NCI-H526 treated with DMSO at 0.1 percent for 48 hours (cell line): ENCODE data around the gene MFAP4.

Experiments used
- DNase-seq: peaks from one replicate; lab custom pipeline; 2025; lab: John Stamatoyannopoulos, UW

MFAP4 gene

DNA sequence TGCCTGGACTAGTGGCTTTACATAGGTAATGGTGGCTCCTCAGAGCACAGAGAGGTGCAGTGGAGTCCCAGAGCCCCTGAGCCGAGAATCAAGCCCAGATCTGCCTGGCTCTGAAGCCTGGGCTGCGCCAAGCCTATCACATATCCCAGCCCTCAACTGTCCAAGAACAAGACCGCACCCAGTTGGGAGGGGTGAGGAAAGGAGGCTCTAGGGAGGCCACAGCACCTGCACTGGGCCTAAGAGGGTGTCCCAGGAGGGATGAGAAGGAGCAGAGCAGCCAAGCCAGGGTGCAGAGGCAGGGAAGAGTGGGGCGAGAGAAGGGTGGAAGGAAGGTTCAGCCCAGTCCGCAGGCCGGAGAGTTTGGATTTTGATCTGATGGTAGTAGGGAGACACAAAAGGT is 23.1 kb upstream of the MFAP4 start:
- no peak for DNase-seq

DNA sequence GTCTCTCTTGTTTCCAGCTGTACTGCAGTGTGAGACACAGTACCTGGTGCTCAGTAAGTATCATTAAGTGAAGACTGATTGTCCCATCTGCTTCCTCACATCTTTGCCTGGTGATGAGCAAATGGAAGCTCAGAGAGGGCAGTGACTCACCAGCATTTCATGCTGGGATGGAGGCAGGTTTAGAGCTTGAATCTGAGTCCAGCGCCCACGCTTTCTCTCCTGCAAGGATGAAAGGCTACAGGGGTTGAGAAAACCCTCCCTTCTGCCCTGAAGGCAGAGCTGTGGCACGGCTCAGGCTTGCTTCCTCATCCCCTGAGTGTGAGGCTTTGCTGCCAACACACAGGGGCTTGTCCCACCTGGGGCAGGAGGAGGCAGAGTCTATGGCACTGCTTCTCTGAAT is 22.5 kb upstream of the MFAP4 start:
- no peak for DNase-seq

DNA sequence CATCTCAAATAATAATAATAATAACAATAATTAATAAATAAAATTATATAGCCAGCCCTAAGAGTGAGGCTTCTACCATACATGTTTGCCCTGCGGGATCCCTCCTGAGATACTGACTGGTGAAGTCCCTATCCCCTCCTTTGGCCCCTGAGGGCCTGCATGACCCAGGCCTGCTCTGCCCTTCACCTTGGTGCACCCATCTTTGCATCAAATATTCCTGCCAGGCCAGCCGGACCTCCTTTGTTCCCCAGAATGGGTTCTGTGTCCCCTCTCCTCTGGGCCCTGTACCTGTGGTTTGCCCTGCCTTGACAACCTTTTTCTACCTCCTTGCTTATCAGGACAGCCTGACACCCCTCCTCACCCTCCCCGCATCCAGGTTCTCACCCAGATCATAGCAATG is 22.1 kb upstream of the MFAP4 start:
- DNase-seq = no peak

DNA sequence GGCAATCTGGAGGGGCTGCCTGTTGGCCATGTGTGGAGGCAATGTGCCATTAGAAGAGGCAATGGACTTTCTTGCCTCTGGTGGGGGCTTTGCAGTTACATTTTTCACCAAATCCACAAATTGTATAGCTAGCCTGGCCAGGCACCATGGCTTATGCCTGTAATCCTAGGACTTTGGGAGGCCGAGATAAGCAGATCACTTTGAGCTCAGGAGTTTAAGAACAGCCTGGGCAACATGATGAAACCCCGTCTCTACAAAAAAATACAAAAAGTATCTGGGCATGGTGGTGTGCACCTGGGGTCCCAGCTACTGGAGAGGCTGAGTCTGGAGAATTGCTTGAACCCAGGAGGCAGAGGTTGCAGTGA is 21.3 kb upstream of the MFAP4 start:
- no peak for DNase-seq

DNA sequence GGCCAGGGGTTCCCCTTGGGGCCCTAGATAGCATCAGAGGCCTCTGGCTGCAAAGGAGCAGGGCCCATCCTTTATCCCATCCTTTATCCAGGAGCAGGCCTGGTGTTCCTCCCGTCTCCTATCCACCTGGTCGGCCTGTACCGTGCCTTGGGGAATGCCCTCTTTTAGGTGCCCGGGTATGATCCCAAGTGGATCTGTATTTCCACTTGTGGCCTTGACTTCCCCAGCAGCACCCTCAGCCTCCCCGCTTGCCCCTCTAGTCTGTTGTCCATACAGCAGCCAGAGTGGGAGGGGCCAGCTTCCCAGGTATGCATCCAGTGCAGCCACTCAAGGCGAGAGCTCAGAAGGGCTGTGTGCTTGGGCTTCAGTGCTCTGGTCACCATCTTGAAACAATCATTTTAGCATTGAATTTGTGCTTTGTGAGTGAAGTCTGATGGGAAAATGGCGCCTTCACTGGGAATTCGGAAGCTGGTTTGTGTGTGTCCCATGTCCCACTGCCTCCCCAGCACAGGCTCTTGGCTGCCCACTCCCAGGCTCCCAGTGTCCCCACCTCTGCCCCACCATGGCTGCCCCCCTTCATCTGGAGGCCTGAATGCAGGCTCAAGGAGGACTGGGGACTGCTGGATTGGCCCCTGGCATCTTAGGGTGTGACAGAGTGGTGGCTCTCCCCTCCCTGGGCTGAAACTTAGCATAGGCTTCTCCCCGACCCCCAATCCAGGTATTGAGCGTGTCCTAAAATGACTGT is 20.8 kb upstream of the MFAP4 start:
- no peak for DNase-seq

DNA sequence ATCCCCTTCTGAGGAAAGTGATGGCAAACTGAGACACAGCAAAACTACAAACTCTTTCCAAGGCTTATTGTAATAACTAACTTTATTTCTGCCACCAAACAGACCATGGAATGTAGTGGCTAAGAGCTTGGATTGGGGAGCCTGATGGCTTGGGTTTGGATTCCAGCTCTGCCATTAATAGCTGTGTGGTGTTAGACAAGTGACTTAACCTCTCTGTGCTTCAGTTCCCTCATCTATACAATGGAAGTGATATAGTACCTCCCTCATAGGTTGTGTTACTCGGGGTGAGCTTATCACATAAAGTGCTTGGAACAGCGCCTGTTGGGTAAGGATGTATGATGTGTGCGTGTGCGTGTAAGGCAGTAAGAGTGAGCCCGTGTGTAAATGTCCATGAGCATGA is 18.1 kb upstream of the MFAP4 start:
- no peak for DNase-seq

DNA sequence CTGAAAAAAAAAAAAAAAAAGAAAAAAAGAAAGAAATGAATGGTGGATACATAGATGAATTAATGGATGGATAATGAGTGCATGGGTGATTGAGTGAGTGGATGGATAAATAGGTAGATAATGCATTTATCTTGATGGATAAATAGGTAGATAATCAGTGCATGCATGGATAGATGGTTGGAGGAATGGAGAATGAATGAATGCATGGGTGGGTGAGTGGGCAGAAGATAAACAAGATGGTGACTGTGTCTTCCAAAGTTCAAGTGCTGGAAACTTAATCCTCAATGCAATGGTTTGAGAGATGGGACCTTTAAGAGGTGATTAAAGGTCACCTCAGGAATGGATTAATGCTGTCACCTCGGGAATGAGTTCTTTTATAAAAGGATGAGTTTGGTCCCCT is 17.3 kb upstream of the MFAP4 start:
- no peak for DNase-seq

DNA sequence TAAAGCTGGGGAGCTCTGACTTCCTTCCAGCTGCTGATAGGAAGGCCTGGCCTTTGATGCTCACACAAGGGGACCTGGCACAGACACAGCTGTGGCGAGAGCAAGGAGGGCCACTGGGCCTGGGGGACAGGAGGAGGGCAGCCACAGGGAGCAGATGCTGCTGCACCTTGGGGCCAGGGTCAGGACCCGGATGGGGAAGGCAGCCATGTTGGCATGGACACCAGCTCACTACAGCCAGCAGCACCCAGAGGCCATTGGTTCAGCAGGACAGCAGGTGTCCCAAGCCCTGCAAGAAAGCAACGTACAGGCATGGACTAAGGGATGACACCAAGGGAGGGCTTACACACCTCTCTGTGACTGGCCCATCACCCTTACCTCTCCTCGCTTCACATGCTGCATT is 16.0 kb upstream of the MFAP4 start:
- DNase-seq = no peak

DNA sequence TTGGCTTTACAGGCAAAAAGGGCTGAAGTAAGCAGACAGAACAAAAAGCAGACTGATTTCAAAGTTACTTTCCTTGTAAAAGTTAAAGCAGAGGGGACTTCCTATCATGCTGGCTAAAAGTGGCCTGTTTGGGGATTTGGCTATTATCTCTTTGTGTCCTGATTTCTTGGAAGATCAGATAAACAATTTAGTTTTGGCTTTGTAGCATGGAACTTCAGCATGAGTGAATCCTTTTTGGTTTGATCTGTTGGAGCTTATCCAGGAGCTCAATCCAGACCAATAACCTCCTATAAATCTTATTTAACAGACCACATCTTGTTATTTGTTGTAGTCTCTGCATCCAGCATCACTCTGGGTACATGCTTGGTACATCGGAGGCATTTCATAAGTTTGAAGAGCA is 15.2 kb upstream of the MFAP4 start:
- DNase-seq = no peak

DNA sequence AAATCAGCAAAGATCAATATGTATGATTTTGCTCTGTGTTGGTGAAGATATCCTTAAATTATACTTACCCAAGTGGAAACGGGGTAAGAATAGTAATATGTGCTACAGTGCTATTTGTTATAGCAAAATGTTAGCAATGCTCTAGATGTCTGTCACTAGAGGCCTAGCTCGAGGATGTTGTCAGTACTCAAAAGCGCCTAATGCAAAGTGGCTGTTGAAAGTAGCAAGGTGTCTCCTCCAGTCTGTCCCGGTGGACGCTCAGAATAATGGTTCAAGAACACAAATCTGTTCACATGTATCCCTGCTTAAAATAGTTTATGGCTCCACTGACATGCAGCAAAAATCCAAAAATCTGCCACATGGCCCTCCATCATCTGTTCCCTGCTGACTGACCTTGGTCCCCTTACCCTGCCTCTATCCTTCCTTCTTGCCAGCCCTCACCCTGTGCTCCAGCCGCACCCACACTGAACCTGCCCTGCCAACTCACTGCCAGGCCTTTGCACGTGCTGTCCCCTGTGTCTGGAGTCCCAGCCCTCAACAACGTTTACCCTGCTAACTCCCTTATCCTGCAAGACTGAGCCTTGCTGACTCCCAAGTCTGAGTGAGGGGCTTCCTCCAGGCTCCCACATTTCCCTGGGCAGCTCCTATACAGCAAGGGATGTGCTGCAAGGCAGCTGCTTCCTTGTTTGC is 14.5 kb upstream of the MFAP4 start:
- DNase-seq = no peak

DNA sequence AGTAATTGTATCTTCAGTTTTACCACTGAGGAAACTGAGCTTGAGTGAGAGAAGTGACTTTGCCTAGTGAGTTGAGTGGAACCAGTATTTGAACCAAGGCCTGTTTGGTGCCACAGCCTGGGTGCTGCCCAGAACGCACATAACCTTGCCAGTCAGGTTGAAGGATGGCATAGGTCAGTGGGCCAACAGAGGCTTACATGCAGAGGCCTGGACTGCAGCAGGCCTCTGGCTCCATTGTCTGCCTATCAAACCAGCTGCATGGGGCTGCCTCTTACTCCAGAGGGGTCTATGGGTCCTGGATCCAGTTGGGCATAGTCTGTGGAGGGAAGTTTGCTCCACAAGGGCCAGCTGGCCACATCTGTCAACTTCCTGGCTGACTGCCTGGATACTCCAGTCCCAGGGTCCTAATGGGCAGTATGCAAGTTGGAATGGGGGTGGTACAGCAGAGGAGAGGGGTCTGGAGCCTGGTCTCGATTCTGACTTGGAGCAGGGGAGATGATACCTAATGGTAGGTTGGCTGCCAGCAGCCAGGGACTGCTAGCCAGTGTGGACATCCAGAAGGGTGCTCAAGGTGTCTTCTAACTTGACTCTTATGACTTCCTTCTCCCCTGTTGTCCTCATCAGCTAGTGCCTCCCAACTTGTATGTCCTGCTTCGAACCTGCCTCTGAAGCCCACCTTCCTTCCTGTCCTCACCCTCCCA is 12.9 kb upstream of the MFAP4 start:
- no peak for DNase-seq

DNA sequence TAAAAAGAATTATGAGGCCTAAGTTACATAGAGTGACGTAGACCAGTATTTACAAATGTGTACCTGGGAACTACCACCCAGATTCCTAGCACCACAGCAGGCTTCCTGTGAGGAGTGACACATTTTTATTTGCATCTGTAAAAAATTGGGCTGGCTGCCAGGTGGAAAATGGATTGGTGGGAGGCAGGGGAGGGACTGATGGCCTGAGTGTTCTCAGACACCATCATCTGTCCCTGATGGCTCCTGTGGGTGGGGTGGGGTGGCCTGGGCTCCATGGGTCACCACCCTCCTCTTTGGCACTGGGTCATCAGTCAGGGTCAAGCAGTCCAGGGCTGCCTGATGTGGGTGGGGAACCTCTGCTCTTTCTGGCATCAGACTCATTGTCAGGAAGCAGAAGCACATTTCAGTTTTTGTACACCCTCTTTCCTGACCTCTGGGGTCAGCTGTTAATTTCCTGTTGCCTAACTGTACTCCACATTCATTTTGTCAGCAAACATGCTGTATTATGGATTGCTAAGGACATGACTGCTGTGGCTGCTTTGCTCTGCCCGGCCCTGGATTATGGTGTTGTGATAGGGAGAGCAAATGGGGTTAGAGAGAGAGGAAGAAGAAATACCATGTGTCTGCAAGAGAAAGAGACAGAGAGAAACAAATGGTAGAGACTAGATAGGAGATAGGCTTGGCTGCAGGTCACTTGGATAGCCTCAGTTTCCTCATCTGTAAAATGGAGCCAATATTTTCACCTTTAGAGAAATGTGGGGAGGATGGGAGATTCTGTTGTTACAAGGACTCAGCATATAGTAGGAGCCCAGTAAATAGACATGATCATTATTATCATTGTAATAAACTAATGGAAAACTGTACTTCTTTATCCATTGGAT is 11.6 kb upstream of the MFAP4 start:
- DNase-seq = no peak

DNA sequence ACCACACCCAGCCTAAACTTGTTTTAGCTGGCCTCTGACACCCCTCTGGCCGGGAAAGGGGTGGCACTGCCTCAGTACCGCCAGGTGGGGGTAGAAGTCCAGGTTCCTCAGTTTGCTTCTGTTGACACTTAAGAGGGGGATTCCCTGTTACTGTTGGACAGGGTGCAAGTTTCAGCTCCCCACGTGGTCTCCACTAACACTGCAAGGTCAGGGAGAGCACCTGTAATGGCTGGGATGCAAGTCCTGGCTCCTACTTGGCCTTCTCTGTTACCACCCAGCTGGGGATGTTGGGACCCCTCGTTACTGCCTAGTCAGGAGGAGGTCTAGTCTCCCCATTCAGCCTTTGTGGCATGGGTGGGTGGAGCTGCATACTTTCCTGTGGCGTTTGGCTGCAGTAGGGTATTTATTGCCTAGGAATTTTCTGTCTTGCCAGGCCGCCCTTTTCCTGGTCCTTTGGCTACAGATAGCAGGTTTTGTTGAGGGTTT is 10.6 kb upstream of the MFAP4 start:
- no peak for DNase-seq

DNA sequence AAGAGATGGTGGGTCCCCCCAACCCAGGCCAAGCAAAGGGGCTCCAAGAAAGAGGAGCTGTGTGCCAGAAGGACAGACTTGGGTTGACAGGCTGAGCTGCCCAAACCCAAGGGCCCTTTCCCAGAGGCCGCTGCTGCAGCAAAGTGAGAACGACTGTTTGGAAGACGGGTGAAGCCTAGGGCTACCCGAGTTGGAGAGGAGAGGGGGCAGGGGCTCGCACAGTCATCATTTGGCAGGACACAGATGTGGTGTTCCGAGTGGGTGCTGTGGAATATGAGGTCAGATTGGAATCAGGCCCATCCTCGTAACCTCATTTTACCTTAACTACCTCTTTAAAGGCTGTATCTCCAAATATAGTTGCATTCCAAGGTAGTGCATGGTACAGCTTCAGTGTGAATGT is 5.3 kb upstream of the MFAP4 start:
- no peak for DNase-seq

DNA sequence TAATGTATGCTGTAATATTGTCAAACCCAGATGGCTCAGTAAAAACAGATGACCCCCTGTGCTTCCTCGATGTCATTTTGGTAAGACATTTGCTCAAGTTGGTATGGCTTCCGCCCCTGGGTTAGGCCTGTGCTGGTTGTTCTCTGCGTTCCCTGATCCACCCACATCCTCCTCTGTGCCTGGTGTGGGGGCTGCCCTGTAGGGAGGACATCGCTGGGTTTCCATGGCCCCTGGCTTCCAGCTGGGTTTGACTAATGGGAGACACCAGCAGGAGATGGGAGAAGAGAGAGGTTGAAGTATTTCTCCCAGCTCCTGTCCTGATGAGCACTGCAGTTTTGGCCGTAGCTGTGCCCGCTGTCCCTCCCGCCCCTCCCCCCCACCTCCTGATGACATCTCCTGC is 4.4 kb upstream of the MFAP4 start:
- no peak for DNase-seq

DNA sequence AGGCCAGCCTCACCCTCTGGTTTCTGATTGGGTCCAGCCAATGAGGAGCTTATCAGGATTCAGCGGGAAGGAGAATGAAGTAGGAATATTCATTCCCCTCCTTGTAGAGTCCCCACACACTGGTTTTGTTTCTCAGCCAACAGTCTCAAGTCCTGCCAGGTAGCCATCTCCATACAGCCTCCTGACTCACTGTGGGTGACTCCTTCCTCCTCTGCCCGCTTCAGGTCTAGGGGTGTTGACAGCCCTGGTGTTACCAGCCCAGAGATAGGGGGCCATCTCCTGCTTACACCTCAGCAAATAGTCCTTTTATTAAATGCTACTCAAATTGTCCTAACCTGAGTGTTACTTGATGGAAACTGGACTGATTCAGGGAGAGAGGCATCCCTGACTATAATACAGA is 4.0 kb upstream of the MFAP4 start:
- DNase-seq = no peak

DNA sequence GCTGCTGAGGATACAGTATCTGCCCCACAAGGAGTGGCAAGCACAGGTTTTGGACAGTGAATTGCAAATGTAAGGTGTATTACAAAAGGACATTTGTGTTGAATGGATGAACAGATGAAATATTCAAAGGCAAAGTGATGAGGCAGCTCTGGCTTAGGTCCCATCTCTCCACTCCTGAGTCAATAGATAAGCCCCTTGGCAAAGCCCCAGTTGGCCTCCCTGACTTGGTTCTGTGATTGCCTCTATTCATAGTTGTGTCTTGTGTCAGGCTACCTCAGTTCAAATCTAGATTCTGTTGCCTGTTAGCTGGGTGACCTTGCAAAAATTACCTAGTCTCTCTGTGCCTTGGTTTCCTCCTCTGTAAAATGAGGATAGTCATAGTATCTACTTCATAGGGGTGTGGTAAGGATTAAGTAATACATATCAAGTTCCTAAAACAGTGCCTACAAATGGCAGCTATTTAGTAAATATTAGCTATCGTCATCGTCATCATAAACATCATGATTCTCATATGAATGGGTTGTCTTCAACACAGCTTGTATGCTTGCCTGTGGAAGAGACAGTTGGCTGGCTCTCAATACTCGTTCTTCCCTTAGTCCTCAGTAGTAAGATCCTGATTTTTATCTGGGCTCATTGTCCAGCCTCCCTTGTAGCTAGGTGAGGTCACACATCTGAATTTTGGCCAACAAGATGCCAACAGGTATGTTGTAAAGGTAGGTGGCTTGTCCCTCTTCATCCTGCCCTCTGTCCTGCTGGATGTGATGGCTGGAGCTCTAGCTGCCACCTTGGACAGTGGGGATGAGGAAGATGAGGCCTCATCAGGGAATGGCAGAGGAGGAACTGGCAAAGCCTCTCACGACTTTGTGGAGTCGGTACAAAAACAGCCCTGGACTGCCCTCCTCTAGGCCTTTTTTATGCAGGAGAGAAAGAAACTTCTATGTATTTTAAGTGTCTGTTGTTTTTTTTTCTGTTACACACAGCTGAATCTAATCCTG is 2.1 kb upstream of the MFAP4 start:
- no peak for DNase-seq

DNA sequence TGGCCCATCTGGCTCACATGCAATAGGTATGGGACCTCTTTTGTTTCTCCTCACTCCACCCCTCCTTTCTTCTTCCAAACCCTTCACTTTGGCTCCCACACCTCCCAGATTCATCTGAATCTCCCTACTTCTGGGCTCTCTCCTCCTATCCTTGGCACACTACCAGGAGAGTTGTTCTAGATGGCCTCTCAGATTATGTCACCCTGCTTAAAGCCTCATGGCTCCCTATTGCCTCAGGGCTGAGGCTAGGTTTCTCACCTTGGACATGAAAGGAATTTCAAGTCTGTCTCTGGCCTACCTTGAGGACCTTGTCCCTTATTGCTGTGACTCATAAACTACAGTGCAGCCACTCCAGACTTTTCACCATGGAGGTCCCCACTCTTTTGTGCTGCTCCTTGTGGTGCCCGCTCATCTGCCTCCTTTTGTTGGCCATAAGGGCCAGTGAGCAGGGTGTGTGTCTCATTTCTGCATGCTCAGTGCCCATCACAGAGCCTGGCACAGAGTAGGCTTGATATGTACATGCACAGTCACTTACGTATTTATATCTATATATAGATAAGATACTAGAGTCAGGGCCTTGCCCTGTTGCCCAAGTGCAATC is 1.0 kb upstream of the MFAP4 start:
- DNase-seq = no peak

DNA sequence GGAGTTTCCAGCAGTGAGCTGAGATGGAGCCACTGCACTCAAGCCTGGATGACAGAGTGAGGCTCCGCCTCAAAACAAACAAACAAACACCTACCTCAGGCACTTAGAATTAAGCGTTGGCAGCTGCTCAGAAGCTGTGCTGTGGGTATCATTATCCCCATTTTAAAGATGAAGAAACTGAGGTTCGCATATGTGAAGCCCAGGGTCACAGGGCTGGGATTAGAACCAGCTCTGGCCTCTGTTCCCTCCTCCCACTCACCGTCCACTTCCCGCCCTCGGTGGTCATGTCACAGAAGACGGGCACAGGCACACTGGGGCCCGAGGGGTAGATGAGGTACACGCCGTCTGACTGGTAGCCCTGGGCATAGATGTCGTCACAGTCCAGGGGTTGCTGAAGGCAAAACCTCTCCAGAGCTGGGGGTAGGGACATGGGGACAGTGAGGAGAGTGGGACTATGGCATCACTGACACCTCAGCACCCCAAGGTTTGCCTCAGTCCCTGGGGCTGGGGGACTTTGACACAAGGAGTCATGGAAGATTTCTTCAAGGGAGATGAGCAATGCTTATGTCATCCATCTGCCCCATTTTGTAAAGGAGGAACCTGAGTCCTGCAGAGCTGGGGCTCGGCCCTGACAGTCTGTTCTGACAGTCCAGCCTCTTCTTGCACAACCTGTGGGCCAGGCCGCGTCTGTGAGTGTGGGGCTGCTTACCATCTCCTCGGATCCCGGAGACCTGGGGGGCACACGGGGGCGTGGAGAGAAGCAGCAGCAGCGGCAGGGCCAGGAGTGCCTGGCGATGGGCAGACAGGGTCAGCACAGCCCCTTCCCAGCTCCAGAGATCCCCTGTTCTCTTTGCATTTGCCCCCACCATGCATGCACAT is 700 bp downstream of the MFAP4 start:
- no peak for DNase-seq
